Fibroblast of skin of left quadriceps (primary cell): ENCODE measurements around the gene HERC5.
"Not testable (repeated sequence)": the region's sequence is repeated elsewhere in the genome, so short reads cannot be mapped to it uniquely, and the experiment has no call there.

Experiments
- DNase-seq, 2 experiments: peaks; one replicate each; pipeline ENCODE4 v3.0.0-alpha.2; 2013; ENCODE audit warnings: low read depth in 2 of 2

HERC5 gene

DNA sequence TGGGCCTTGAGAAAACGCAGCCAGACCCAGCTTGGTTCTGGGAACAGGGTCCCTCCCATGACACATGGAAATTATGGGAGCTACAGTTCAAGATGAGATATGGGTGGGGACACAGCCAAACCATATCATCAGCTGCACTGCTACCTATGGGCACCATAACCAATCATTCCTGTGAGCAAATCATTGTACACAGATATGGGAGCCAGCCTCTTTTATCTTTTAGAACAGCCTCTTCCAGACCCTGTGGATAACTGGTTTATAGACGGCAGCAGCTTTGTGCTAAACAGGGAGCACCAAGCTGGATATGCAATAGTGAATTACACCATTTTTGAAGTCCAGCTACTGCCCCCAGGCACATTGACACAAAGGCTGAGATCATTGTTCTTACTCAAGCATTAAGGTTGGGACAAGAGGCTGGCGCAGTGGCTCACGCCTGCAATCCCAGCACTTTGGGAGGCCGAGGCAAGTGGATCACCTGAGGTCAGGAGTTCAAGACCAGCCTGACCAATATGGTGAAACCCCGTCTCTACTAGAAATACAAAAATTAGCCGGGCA, 8.6 kb upstream of the HERC5 start:
- DNase-seq = not testable (repeated sequence)

DNA sequence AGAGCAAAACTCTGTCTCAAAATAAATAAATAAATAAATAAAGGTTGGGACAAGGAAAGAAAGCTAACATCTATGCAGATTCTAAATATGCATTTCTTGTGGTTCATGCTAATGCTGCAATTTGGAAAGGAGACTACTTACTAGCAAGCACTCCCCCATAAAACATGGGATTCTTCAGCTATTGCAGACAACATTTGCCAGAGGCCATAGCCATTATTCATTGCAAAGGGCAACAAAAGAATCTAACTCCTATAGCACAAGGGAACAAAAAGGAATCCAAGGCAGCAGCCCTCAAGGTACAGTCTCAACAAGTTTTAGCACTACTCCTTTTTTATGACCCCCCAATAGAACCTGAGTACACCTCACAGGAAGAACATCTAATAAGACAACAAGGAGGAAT, 8.0 kb upstream of the HERC5 start:
- no peak for DNase-seq

DNA sequence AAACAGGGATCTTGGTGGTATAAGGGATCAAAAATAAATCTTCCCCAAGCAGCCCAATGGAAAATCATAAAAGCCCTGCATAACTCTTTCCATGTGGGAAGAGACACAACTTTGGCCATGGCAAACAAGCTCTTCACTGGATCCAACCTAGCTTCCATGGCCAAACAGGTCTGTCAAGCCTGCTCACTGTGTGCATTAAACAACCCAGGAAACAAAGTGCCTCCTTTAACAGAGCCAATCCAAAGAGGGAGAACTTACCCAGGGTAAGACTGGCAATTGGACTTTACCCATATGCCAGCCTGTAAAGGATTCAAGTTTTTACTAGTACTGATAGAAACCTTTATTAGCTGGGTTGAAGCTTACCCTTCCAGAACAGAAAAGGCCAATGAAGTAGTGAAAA, 7.6 kb upstream of the HERC5 start:
- no peak for DNase-seq

DNA sequence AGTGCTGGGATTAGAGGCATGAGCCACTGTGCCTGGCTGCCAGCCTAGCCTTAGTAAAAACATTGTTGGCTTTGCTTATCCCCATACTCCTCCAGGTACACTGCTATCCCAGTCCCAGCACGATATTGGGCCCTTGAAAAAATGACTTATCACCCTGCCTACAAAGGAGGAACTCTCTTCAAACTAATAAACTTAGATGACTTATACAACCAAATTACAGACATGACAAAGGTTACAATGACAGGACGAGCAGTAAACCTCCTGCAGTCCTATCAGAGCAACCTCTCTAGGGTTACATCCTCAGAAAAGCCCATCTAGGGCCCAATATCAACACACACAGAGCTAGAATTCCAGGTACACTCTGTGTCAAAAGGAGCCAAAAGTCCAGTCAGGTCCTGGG, 5.7 kb upstream of the HERC5 start:
- DNase-seq = no peak

DNA sequence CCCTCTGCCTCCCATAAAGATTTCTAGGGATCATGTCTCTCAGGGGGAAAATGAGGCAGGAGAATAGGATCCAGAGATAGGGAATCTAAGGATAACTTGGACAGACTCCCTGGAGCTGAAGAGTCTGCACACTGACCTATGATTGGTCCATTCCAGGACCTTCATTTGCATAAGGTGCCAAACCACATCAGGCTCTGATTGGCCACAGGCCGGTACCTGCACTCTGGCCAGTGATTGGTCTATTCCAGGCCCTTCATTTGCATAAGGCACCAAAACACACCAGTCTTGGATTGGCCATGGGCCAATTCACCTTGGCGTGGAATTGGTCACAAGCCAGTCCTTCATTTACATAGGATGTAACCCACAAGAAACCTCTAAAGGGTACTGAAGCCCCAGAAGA, 4.0 kb upstream of the HERC5 start:
- no peak for DNase-seq

DNA sequence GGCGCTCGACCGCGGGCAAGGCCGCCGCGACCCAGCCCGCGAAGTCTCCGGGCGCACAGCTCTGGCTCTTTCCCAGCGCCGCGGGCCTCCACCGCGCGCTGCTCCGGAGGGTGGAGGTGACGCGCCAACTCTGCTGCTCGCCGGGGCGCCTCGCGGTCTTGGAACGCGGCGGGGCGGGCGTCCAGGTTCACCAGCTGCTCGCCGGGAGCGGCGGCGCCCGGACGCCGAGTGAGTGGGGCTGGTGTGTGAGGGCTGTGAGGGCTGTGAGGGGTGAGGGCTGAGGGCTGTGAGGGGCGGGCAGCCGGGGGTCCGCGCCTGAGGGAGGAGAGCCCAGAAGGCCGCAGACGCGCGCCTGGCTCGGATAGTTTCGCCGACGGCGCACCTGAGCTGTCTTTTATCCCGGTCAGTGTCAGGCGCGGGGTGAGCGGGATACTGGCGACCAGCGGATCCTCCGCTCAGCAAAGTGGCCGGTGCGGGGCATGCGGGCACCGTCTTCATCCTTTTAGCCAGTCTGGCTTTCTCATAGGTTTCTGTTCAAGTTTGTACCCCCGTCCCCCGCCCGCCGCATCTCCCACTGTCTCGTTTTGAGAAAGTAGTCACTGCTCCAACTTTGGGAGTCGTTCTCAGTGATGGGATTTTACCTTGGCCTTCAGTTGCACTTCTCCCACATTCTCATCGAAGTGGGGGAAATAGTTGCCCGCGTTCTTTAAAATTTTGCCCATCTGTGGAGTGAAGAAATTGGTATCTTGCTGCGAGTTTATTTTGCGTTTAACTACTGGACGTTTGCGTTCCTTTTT, 586 bp downstream of the HERC5 start:
- no peak for DNase-seq

DNA sequence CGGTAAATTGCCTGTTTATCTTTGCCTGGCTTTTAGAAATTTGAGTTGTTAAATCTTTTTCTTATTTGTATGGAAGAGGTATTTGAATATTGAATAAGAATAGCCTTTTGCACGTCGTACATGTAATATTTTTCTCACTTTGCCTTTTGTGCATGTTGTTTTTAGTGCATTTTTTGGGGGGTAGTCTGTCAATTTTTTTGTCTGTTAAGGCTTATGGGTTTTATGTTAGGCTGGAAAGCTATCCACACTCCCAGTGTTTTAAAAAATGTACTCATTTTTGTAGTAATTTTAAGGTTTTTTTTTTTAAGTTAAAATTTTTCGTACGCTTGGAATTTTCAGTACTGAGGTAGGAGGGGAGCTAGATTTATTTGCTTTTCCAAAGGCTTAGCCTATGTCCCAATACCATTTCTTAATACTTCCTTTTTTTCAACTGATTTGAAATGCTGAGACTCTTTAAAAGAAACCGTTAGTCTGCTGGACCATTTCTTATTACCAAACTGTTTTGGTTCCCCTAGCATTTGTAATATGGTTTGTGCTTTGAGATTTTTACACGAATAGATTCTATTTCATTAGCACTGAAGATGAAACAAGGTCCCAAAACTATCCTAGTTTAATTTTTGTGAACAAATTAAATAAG, 1.3 kb downstream of the HERC5 start:
- DNase-seq = no peak

DNA sequence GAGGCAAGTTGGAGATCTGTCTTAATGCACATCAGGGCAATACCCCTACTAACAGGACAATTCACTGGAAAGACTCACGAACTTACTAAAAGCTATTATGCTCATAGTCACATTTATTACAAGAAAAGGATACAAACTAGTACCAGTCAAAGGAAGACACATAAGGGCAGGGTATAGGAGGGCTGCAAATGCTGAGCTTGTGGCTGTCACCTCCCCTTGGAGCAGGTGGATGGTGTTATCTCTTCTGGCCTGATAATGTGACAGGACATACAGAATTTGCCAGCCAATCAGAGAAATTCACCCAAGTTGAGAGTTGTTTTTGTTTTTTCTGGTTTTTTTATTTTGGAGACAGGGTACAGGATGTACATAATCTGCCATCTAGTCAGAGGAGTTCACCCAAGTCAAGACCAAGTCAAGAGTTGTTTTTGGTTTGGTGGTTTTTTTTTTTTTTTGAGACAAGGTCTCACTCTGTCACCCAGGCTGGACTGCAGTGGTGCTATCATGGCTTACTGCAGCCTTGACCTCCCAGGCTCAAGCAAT, 8.8 kb downstream of the HERC5 start:
- DNase-seq = no peak

DNA sequence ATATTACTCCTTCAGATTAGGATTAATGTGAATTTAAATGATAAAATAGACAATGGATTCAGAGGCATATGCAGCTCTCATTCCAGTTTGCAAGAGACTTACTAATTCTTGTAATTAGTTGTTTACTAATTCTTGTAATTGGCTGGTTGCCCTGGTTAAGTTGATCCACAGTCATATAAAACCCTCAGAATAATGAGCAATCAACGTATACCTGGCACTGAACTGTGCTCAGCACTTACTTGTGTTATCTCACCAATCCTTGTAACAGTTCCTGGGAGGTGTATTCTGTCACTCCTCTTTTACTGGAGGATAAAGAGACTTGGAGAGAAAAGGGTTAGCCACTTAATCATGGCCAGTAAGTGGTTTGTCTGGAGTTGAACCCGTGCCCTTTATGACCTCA, 10.5 kb downstream of the HERC5 start:
- DNase-seq = no peak

DNA sequence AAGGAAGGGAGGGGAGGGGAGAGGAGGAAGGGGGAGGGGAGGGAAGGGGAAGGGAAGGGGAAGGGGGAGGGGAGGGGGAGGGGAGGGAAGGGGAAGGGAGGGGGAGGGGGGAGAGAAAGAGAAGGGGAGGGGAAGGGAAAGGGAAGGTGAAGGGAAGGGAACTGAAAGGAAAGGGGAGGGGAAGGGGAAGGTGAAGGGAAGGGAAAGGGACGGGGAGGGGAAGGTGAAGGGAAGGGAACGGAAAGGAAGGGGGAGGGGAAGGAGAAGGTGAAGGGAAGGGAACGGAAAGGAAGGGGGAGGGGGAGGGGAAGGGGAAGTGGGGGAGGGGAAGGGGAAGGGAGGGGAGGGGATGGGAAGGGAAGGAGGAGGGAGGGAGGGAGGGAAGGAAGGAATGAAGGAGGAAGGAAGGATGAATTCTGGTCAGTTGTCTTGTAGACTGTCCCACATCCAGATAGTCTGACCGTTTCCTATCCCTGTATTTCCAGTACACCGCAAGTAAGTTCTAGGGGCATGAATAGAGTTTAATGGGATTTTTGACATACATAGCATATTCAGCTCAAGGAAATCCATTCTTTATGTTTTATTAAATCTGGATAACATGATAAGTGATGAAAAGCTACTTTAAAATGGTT, 20.4 kb downstream of the HERC5 start:
- no peak for DNase-seq

DNA sequence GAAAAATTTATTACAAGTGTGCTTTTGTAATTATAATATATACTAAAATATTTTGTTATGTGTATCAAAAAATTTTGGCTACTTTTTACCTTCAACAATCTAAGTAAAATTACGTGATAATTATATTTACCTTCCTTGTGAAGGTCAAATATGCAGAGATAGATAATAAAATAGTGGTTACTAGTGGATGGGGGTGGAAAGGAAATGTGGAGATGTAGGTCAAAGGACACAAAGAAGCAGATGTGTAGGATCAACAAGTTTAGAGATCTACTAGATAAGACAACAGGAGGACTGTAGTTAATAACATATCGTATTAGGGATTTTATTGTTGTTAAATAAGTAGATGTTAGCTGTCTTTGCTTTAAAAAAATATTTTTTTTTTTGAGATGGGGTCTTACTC, 21.3 kb downstream of the HERC5 start:
- DNase-seq = no peak

DNA sequence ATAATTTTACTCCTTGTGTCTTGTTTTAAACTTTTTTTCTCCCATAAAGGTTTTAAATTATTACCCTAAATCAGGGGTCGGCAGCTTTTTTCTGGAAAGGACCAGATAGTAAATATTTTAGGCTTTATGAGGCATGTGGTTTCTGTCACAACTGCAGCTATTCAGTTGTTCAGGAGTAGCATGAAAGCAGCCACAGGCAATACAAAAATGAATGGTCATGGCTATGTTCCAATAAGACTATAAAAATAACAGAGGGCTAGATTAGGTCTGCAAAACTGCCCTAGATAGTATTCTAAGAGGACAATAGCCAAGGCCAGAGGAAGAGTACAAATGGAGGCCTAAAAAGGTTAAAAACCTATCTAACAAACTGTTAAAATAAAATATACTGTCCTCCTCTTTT, 24.6 kb downstream of the HERC5 start:
- no peak for DNase-seq

DNA sequence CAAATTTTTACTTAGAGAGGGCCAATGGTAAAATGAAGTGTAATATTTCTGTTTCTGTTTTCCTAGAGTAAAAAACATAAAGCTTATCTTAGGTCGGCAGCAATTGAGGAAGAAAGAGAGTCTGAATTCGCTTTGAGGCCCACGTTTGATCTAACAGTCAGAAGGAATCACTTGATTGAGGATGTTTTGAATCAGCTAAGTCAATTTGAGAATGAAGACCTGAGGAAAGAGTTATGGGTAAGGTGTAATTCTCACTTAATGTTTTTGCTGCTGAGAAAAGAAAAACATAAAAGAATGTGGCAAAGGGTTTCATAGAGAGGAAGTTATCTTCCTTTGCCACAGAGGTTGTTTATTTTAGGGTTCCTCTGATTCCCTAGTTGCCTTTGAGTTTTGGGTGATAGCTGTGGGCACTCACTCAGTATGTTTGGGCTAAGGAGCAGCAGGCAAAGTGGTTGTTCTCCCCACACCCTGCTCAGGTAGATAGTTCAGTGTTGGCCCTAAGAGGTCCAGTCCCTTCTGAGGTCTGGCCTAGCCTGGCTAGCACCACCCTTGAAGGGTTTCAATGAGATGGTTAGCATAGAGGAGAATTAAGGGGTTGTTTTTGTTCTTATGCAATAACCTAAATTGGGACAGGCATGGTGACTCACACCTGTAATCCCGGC, 32.3 kb downstream of the HERC5 start:
- no peak for DNase-seq

DNA sequence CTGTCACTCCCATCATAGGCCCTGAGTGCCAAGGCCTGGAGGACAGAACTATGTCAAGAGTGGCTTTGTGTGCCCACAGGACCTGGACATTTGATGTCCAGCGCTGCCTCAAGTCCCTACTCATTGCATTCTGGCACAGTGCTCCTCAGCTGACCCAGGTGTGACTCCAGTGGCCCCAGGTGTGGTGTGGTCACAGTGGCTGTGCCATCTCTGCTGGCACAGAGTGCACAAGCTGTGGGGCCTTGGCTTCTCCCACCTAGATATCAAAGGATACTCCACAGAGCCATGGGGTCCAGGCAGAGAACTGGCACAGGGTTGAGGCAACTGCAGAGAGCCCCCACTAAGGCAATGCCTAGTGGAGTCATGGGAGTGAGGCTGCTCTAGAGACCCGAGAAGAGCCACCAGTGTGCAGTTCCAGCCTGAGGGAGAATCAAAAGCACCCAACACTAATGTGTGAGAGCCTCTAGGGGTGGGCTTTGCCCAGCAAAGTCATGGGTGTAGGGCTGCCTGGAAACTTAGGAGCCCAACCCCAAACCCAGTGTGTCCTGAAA, 41.0 kb downstream of the HERC5 start:
- DNase-seq = no peak

DNA sequence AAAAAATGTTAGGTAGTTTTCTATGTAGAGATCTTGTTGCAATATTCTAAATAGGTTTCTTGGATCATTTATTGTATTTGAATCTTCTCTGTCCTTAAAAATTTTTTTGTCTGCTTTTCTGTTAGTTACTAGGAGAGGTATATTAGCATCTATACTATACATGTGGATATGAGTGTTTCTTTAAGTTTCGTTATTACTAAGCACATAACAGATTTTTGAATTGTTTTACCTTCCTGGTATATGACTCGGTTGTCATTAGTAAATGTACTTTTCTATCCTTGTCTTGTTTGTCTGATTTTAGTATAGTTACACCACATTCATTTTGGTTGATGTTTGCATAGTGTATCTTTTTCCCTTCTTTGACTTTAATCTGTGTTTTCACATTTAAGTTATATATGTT, 46.4 kb downstream of the HERC5 start:
- no peak for DNase-seq

DNA sequence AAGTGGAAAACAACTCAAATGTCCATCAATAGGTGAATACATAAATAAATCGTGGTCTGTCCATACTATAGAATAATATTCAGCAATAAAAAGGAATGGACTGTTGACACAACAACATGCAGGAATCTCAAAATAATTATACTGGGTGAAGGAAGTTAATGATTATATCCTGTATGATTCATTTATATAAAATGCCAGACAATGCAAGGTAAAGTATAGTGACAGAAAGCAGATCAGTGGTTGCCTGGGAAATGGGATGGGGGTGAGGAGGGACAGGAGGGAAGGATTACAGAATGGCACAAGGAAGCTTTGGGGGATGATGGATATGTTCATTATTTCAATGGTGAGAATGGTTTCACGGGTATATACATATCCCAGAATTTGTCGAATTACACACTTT, 54.3 kb downstream of the HERC5 start:
- DNase-seq = no peak

DNA sequence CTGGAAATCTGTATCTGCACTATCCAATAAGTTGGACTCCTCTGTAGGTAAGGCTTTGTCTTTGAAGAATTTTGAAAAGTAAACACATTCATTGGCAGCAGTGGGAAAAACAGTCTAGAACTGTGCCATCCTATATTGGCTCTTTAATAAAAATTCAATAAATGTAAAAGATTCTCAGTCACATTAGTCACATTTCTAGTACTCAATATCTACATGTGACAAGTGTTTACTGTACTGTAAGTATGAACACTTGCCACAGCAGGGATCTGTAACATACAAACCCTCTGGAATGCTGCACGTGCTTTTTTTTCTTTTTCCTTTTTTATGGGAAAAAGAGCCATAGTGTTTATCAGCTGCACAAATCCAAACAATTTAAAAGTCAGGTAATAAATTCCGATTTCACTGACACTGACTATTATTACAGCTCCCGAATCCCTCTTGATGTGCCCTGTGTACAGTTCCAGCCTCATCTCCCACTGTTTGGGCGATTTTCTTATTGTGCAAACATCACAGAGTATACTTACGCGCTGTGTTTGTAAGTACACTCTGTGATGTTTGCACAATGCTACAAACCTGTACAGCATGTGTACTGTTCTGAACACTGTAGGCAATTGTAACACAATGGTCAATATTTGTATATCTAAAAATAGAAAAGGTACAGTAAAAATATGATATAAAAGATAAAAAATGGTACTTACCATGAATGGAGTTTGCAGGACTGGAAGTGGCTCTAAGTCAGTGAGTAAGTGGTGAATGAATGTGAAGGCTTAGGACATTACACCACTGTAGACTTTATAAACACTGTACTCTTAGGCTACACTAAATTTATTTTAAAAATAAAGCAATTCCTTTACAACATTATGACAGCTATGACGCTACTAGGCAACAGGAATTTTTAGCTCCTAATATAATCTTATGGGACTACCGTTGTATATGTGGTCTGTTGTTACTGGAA, 57.9 kb downstream of the HERC5 start:
- no peak for DNase-seq

DNA sequence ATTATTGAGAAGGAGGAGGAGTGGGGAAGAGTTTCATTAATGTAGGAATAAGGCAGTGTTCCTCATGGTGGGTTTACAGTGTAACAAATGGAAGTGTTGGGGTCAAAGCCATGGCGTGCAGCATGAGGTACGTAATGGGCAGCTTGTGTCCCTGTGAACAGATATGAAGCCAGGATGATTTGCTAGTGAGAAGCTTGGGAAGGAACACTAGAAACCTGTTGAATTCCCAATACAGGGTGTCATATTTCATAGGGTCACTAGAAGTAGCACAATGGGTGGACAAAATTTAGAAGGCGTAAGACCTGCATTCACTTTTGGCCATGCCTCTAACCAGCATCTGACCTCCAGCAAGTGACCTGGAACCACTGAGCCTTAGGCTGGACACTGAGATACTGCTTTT, 59.8 kb downstream of the HERC5 start:
- no peak for DNase-seq

DNA sequence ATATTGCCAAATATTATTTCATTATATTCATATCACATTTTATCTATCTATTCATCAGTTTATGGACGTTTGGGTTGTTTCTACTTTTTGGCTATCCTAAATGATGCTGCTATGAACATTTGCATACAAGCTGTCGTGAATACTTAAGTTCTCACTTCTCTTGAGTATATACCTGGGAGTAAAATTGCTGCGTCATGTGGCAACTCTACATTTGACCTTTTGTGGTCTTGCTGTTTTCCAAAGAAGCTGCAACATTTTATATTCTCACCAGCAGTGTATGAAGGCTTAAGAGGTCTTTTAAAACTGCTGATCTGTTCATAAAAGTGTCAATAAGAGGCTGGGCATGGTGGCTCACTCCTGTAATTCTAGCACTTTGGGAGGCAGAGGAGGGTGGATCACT, 60.9 kb downstream of the HERC5 start:
- DNase-seq = no peak

DNA sequence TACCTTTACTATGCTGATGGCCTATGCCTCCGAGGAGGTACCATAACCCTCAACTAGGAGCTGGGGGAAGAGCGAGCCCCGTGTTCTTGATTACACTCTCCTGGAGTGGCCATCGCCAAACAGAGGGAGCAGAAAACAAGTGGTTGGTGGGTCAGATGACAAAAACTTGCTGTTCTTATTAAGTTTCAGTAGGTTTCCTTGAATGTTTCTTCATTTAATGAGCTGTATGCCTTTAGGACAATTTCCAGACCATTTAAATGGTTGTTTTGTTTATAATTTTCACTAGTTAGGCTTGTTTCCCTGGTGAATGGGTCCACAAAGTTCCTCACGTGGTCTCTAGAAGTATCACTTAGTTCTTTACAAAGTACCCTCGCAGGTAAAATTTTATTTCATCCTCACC, 62.0 kb downstream of the HERC5 start:
- DNase-seq = no peak
